Immature natural killer cell (primary cell): ENCODE measurements around the gene ULK4. TPM values are rescaled to one million over a fixed set of nuclear protein-coding genes. Genes with fewer than 3 reads are reported as not detected.
"Not testable (repeated sequence)": the region's sequence is repeated elsewhere in the genome, so short reads cannot be mapped to it uniquely, and the experiment has no call there.

Experiments used
- DNase-seq, 3 donors: peaks; one replicate each; pipeline ENCODE4 v3.0.0; 2022; ENCODE audit warnings: mixed read lengths in 1 of 3
- H3K27ac Mint-ChIP-seq, 6 donors: one replicate each; pipeline ENCODE4 v1.8.0; 2020; ENCODE audit warnings: mixed read lengths in 6 of 6, mild to moderate bottlenecking in 5 of 6, inconsistent platforms in 4 of 6, moderate library complexity in 3 of 6
- H3K27me3 Mint-ChIP-seq, 3 donors: one replicate each; pipeline ENCODE4 v1.8.0; 2020 to 2021; ENCODE audit warnings: low read depth in 3 of 3, mild to moderate bottlenecking in 3 of 3, mixed read lengths in 3 of 3, moderate library complexity in 3 of 3, inconsistent platforms in 1 of 3
- H3K36me3 Mint-ChIP-seq, 3 donors: one replicate each; pipeline ENCODE4 v1.8.0; 2020; ENCODE audit warnings: mixed read lengths in 3 of 3, inconsistent platforms in 2 of 3, mild to moderate bottlenecking in 2 of 3
- H3K4me1 Mint-ChIP-seq, 2 donors: one replicate each; pipeline ENCODE4 v1.8.0; 2020; ENCODE audit warnings: inconsistent platforms in 2 of 2, mild to moderate bottlenecking in 2 of 2, mixed read lengths in 2 of 2, moderate library complexity in 1 of 2
- H3K4me3 Mint-ChIP-seq, 5 donors: one replicate each; pipeline ENCODE4 v1.8.0; 2020; ENCODE audit warnings: mild to moderate bottlenecking in 5 of 5, mixed read lengths in 5 of 5, inconsistent platforms in 3 of 5, moderate library complexity in 3 of 5
- H3K9me3 Mint-ChIP-seq, 6 donors: one replicate each; pipeline ENCODE4 v1.8.0; 2020; ENCODE audit warnings: mild to moderate bottlenecking in 6 of 6, mixed read lengths in 6 of 6, inconsistent platforms in 4 of 6, moderate library complexity in 3 of 6
- polyA plus RNA-seq, 3 donors: library from polyadenylated mRNA; unstranded; fragments of 300-500 nt; fragmentation: Illumina TruSeq; gene quantifications; one replicate each; pipeline ENCODE4 v1.2.3, GENCODE V29; 2021

ULK4 gene
- polyA plus RNA-seq, 3 donors from 2014 or later, result 9.9 to 10.6 (median 9.9) TPM

DNA sequence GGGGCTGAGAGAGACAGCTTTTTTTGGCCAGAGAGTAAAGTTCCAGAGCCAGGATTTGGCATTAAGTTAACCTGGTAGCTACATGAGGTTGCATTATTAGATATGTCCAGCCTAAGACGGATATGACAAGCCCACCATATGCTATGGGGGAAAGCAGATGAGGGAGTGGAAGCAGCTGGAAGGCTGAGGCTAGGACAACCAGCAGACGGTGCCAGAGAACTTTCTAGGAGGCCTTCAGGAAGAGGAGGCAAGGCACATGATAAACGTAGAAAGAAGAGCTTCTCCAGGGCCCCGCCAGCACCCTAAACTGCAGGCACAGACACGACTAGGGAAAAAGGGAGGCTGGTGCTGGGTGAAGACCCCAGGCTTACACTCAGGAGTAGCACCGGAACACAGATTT, 675.6 kb downstream of the ULK4 start:
- no peak overlapping the region for H3K4me3 Mint-ChIP-seq

DNA sequence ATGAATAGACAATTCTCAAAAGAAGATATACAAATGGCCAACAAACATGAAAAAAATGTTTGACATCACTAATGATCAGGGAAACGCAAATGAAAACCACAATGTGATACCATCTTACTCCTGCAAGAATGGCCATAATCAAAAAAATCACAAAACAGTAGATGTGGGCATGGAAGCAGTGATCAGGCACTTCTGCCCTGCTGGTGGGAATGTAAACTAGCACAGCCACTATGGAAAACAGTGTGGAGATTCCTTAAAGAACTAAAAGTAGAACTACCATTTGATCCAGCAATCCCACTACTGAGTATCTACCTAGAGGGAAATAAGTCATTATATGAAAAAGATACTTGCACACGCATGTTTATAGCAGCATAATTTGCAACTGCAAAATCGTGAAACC, 677.0 kb downstream of the ULK4 start:
- H3K9me3 Mint-ChIP-seq, H3K4me1 Mint-ChIP-seq, H3K27ac Mint-ChIP-seq, H3K27me3 Mint-ChIP-seq, H3K36me3 Mint-ChIP-seq, DNase-seq, H3K4me3 Mint-ChIP-seq: not testable (repeated sequence)

More for the DNA sequence above, 675.6 kb downstream of the ULK4 start:
- Mint-ChIP-seq H3K9me3 (peaks cover 0 to 4% (median under 1%) of the 10 kb centered on the region in 6 donors), H3K36me3 (no peaks in the 10 kb centered on the region), H3K4me1 (no peaks in the 10 kb centered on the region), H3K27ac (peak overlapping the region in 1 of 6 donors; percentile 15), H3K27me3 (peaks cover 0 to 2% (median 2%) of the 10 kb centered on the region in 3 donors)
- DNase-seq, result no peak

DNA sequence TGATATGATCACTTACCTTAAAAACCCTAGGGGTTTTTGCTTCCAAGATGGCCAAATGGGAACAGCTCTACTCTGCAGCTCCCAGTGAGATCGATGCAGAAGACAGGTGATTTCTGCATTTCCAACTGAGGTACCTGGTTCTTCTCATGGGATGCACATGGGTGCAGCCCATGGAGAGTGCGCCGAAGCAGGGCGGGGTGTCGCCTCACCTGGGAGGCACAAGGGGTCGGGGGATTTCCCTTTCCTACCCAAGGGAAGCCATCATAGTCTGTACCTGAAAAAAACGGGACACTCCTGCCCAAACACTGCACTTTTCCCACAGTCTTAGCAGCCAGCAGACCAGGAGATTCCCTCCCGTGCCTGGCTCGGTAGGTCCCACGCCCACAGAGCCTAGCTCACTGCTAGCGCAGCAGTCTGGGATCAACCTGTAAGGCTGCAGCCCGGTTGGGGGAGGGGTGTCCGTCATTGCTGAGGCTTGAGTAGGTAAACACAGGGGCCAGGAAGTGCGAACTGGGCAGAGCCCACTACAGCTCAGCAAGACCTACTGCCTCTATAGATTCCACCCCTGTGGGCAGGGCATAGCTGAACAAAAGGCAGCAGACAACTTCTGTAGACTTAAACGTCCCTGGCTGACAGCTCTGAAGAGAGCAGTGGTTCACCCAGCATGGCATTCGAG, 684.0 kb downstream of the ULK4 start:
- H3K27ac Mint-ChIP-seq, result no peak overlapping the region
- H3K9me3 Mint-ChIP-seq, result peaks cover 0 to 6% (median 2%) of the 10 kb centered on the region in 6 donors
- DNase-seq, result no peak
- H3K4me1 Mint-ChIP-seq, result no peaks in the 10 kb centered on the region
- H3K4me3 Mint-ChIP-seq, result no peak overlapping the region
- peaks cover 3 to 7% (median 3%) of the 10 kb centered on the region in 3 donors for H3K27me3 Mint-ChIP-seq
- peaks cover 0 to 5% (median 0%) of the 10 kb centered on the region in 3 donors for H3K36me3 Mint-ChIP-seq

DNA sequence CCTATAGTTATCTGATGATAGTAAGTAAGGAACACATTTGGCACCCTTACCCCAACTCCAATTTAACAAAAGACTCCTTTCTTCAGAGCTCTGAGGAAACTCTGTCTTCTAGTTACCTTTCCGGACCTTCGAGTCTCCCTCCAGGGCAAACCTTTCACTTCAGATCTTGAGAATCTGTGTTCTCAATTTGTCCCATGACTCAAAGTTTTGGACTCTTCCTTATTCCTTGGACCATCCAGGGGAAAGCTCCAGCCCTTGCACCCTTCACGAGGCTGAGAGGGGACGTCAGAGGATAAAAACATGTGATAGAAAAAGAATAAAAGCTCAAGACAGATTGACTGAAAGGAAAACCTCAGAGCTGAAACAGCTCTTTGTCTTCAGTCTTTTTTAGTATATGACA, 685.7 kb downstream of the ULK4 start:
- H3K4me1 Mint-ChIP-seq, result no peaks in the 10 kb centered on the region
- H3K27me3 Mint-ChIP-seq, result peaks cover 3 to 7% (median 3%) of the 10 kb centered on the region in 3 donors
- DNase-seq, result no peak
- H3K27ac Mint-ChIP-seq, result no peak overlapping the region
- peaks cover 5 to 9% (median 6%) of the 10 kb centered on the region in 3 donors for H3K36me3 Mint-ChIP-seq
- peaks cover 0 to 11% (median 5%) of the 10 kb centered on the region in 6 donors for H3K9me3 Mint-ChIP-seq
- no peak overlapping the region for H3K4me3 Mint-ChIP-seq

DNA sequence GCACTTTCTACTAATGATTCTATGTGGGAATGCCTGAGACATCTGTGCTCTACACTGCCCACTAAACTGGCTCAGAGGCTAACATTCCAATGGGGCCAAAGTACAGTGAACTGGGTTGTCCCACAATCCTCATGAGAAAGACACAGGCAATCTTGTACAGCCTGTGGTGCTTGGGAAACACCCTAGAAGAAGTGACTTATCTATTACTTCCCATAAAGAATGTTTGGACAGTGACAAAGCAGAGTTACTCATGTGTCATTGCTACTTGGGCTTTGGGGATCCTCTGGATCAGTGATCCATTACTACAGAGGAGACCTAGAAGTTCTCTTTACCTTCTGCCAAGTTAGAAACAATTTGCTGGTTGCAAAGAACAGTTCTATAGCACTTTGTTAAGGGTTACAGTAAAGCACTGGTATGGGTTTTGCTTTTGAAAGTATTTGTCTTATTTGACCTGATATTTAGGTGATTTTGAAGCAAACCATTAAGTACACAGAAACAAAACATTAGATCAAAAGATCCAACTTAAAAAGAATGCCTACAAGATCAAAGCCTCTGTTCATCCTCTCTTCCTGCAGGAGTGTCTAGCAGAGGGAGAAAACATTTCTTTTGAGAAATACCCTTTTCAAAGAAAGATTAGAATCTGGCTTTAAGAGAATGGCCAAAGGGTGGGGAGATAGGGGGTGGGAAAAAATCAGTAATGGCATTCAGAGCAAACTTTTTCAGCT, 686.8 kb downstream of the ULK4 start:
- H3K9me3 Mint-ChIP-seq, result peaks cover 0 to 11% (median 3%) of the 10 kb centered on the region in 6 donors
- peaks cover 0 to 5% (median 3%) of the 10 kb centered on the region in 3 donors for H3K27me3 Mint-ChIP-seq
- no peak for DNase-seq
- H3K4me3 Mint-ChIP-seq, result no peak overlapping the region
- no peak overlapping the region for H3K27ac Mint-ChIP-seq
- H3K36me3 Mint-ChIP-seq, result peaks cover 5 to 9% (median 6%) of the 10 kb centered on the region in 3 donors
- no peaks in the 10 kb centered on the region for H3K4me1 Mint-ChIP-seq

DNA sequence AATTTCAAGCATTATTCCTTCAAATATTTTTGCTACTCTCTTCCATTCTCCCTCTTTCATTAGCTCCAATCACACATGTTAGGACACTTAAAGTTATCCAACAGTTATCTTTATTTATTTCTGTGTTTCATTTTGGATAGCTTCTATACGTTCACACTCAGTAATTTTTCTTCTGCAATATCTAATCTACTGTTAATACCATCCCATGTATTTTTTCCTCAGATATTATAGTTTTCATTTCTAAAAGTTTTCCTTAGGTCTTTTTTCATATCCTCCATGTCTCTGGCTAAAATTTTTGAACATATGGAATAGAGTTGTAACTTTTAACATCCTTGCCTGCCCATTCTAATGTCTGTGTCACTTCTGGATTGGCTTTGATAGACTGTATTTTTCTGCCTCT, 689.2 kb downstream of the ULK4 start:
- H3K4me1 Mint-ChIP-seq, result no peaks in the 10 kb centered on the region
- no peak overlapping the region for H3K4me3 Mint-ChIP-seq
- H3K9me3 Mint-ChIP-seq, result peaks cover 0 to 11% (median 3%) of the 10 kb centered on the region in 6 donors
- no peak overlapping the region for H3K27ac Mint-ChIP-seq
- H3K36me3 Mint-ChIP-seq, result peaks cover 5 to 9% (median 6%) of the 10 kb centered on the region in 3 donors
- peaks cover 0 to 5% (median 0%) of the 10 kb centered on the region in 3 donors for H3K27me3 Mint-ChIP-seq
- DNase-seq, result no peak

DNA sequence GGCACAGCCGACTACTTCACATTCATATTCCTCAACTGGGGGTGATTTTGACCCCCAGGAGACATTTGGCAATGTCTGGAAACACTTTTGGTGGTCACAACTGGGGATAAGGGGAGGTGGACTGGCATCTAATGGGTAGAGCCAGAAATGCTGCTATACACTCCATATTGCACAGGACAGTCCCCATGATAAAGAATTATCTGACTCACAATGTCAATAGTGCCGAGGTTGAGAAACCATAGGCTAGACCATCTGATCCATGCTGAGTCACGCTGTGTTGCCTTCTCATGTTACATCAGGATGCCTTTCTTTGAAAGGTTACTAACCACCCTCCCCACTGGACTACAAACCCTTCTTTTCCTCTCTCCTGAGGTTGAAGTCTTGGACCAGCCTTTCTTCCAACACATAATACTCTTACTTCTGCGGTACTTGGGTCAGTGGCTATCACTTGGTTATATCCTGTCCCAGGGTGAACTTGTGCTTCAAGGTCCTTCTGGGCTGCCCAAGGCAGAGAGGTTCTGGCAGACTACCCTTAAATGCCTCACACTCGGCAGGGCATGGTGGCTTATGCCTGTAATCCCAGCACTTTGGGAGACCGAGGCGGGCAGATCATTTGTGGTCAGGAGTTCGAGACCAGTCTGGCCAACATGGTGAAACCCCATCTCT, 693.8 kb downstream of the ULK4 start:
- Mint-ChIP-seq H3K4me3 (no peak overlapping the region), H3K36me3 (peaks cover 4 to 7% (median 6%) of the 10 kb centered on the region in 3 donors), H3K4me1 (no peaks in the 10 kb centered on the region), H3K27me3 (no peaks in the 10 kb centered on the region), H3K9me3 (peaks cover 0 to 7% (median 3%) of the 10 kb centered on the region in 6 donors), H3K27ac (no peak overlapping the region)
- no peak for DNase-seq

DNA sequence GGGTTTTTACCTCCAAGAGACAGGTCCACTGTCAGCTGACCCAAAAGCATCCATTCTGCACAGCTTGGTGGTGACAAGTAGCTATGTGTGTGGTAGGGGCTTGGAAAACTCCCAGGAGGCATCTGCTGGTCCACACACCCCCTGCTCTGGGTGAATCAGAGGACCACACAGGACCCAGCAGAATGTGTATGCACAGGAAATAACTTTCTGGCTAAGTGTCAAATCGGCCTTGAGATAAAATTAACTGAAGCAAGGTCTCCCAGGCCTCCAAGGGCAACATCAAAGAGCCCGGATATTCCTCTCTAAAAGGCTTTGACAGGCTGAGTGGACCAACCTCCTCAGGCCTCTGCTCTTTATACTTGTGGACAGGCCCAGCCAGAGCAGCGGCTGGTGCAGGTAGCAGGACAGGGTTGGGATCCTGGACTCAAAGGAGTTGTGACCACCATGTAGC, 696.1 kb downstream of the ULK4 start:
- no peak overlapping the region for H3K27ac Mint-ChIP-seq
- H3K9me3 Mint-ChIP-seq, result no peaks in the 10 kb centered on the region
- H3K4me3 Mint-ChIP-seq, result no peak overlapping the region
- H3K27me3 Mint-ChIP-seq, result peaks cover 0 to under 1% (median 0%) of the 10 kb centered on the region in 3 donors
- no peak for DNase-seq
- peaks cover 0 to 4% (median 0%) of the 10 kb centered on the region in 3 donors for H3K36me3 Mint-ChIP-seq
- no peaks in the 10 kb centered on the region for H3K4me1 Mint-ChIP-seq

DNA sequence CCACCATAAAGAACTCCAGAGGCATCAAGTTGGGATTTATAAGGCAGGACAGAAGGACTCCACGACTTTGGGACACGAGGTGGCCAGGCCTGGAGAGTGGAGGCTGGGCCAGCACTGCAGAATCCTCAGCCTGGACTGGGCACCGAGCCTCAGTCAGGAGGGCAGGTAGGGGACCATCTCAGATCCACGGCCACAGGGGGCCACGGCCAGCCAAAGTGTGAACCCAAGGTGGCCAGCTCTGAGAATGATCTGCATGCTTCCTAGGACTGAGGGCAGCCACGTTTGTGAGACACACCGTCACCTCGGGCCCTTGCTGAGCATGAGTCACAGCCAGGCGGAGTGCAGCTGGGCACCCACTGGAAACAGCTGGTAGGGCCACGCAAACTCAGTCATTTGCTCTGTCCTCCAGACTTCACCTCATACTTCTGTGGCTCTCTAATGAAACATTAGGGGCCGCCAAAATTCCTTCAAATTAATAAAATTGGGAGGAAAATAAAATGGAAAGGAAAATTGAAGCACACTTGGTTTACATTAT, 696.8 kb downstream of the ULK4 start:
- no peak for DNase-seq
- H3K4me1 Mint-ChIP-seq, result no peaks in the 10 kb centered on the region
- H3K4me3 Mint-ChIP-seq, result no peak overlapping the region
- peaks cover 0 to 4% (median 3%) of the 10 kb centered on the region in 3 donors for H3K36me3 Mint-ChIP-seq
- H3K9me3 Mint-ChIP-seq, result no peaks in the 10 kb centered on the region
- H3K27ac Mint-ChIP-seq, result no peak overlapping the region
- peaks cover 0 to 1% (median 0%) of the 10 kb centered on the region in 3 donors for H3K27me3 Mint-ChIP-seq

DNA sequence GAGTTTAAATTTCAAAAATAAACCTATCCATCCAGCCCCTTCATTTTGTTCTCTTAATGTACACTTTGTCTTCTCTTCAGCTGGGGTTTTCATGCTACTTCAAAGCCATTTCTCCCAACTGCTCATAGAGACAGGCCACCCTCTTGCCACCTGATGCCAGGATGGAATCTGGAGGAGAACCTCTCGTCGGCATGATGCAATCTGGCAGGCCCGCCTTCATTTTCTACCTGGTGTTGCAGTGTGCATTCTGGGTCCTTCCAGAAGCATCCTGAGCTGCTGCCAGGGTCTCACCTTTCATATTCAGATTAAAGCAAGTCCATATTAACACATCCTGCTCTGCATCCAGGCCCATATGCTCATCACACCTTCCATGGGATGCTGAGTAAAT, 701.8 kb downstream of the ULK4 start:
- Mint-ChIP-seq H3K27ac (no peak overlapping the region), H3K9me3 (no peaks in the 10 kb centered on the region), H3K4me1 (no peaks in the 10 kb centered on the region), H3K27me3 (peaks cover 0 to 1% (median 0%) of the 10 kb centered on the region in 3 donors), H3K4me3 (no peak overlapping the region), H3K36me3 (peaks cover 0 to 7% (median 3%) of the 10 kb centered on the region in 3 donors)
- no peak for DNase-seq

DNA sequence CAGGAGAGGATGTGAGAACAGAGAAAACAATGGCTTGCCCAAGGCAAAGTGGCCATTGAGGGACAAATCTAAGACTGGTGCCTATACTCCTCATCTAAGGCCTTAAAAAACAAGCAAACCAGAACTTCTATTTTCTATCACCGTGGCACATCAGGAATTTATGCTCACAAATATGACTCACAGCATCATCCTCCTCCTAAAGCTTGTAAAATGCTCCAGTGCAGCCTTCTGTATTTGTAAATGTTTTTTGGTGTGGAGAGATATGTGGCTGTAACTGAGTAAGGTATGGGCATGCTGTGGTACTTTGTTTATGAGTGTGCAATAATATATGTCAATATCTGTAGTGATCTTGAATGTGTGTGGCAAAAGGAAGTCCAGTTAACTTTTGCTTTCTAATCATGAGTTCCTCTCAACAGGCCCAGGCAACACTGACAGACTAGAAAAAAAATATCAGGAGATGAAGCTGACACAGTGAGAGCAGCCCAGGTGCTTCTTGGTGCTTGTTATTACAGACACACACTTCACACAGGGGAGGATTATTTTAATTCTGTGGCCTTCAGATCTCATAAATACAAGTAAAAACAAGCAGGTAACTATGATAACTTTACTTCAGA, 702.3 kb downstream of the ULK4 start:
- Mint-ChIP-seq H3K27me3 (peaks cover 0 to 1% (median 0%) of the 10 kb centered on the region in 3 donors), H3K4me1 (no peaks in the 10 kb centered on the region), H3K9me3 (no peaks in the 10 kb centered on the region), H3K36me3 (peaks cover 0 to 7% (median 3%) of the 10 kb centered on the region in 3 donors), H3K4me3 (no peak overlapping the region), H3K27ac (peak overlapping the region in 2 of 6 donors; percentile 41 to 50)
- DNase-seq, result no peak

DNA sequence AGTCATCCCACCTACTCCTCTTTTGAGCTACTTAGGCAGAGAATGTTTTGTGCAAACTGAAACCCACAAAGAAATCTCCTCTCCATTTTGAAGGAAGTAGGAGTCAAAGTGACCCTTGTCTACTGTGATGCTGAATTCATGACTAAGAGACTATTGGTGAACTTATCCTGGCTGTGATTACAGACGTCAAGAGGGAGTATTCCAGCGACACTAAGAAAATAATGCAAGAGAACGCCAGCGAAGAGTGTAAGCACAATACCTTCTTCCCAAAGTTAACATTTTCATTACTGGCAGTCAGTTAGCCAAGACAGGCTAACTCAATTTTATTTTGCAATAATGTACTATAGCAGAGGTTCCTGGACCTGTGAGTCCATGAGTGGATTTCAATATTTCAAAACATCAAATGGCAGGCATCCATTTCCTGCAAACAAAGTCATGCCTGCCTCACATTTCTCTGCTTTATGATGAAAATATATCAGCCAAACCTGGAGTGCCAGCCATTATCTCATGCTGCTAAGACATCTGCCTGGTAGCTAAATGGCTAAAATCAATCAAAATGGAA, 703.6 kb downstream of the ULK4 start:
- peaks cover 0 to 7% (median 3%) of the 10 kb centered on the region in 3 donors for H3K36me3 Mint-ChIP-seq
- no peak overlapping the region for H3K4me3 Mint-ChIP-seq
- H3K9me3 Mint-ChIP-seq, result peaks cover 0 to 2% (median 0%) of the 10 kb centered on the region in 6 donors
- no peaks in the 10 kb centered on the region for H3K4me1 Mint-ChIP-seq
- peaks cover 0 to 1% (median 1%) of the 10 kb centered on the region in 3 donors for H3K27me3 Mint-ChIP-seq
- no peak overlapping the region for H3K27ac Mint-ChIP-seq
- no peak for DNase-seq

DNA sequence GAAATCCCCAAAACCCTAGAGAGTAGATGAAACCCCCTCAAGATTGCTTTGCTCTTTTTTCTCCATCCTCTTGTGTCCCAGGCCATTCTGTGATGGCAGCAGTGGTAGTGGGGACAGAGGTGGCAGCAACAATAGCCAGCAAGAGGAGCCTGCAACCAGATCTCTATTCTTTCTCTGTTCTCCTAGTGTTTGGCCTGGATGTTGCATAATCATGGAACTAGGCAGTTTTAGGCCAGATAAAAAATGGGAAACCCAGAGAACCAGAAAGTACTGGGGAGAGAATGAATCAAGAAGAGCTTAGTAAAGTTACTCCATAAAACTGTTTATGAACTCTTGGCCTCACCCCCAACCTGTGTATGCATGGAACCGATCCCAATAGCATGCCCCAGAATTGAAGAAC, 710.3 kb downstream of the ULK4 start:
- no peak for DNase-seq
- H3K36me3 Mint-ChIP-seq, result peaks cover 0 to 7% (median 4%) of the 10 kb centered on the region in 3 donors
- peaks cover 0 to 1% (median 0%) of the 10 kb centered on the region in 3 donors for H3K27me3 Mint-ChIP-seq
- no peaks in the 10 kb centered on the region for H3K4me1 Mint-ChIP-seq
- H3K4me3 Mint-ChIP-seq, result no peak overlapping the region
- peaks cover 0 to 2% (median 0%) of the 10 kb centered on the region in 6 donors for H3K9me3 Mint-ChIP-seq
- H3K27ac Mint-ChIP-seq, result no peak overlapping the region
